Limb (tissue), 2 donors: ENCODE results near the gene FRMD4A.

Experiments
- DNase-seq, 2 donors: peaks; one replicate each; pipeline ENCODE4 v3.0.0-alpha.2; 2016; ENCODE audit errors: extremely low spot score in 2 of 2

The FRMD4A gene

GRCh38 chr10:13658871-13659685, 671.6 kb downstream of the FRMD4A start:
- no peak for DNase-seq

GRCh38 chr10:13658264-13658663, 672.5 kb downstream of the FRMD4A start:
- no peak for DNase-seq

- DNase-seq = no peak
Measured at GRCh38 chr10:13657101-13657680, 673.5 kb downstream of the FRMD4A start.

- DNase-seq = no peak
Measured at GRCh38 chr10:13656337-13657100, 674.2 kb downstream of the FRMD4A start.

GRCh38 chr10:13654846-13655245, 675.9 kb downstream of the FRMD4A start:
- no peak for DNase-seq

GRCh38 chr10:13654118-13654830, 676.5 kb downstream of the FRMD4A start:
- DNase-seq = no peak

- no peak for DNase-seq
Measured at GRCh38 chr10:13652860-13653259, 677.9 kb downstream of the FRMD4A start.

GRCh38 chr10:13651969-13652720, 678.6 kb downstream of the FRMD4A start:
- DNase-seq = no peak

GRCh38 chr10:13650961-13651360, 679.8 kb downstream of the FRMD4A start:
- no peak for DNase-seq

GRCh38 chr10:13649844-13650520, 680.7 kb downstream of the FRMD4A start:
- no peak for DNase-seq

- DNase-seq = no peak
Measured at GRCh38 chr10:13648425-13648824, 682.3 kb downstream of the FRMD4A start.

GRCh38 chr10:13644866-13645265, 685.9 kb downstream of the FRMD4A start:
- DNase-seq = no peak

GRCh38 chr10:13643016-13643415, 687.7 kb downstream of the FRMD4A start:
- no peak for DNase-seq

GRCh38 chr10:13642293-13642692, 688.4 kb downstream of the FRMD4A start:
- no peak for DNase-seq

GRCh38 chr10:13637894-13638293, 692.8 kb downstream of the FRMD4A start:
- DNase-seq = no peak

GRCh38 chr10:13637303-13637856, 693.3 kb downstream of the FRMD4A start:
- DNase-seq = no peak

GRCh38 chr10:13636776-13637175, 693.9 kb downstream of the FRMD4A start:
- no peak for DNase-seq

- DNase-seq = peak in 1 of 2 donors; percentile 32
Measured at GRCh38 chr10:13634207-13634606, 696.5 kb downstream of the FRMD4A start.

- peak; percentile 80 to 94 for DNase-seq
Measured at GRCh38 chr10:13633689-13634088, 697.0 kb downstream of the FRMD4A start.

- peak in 1 of 2 donors; percentile 71 for DNase-seq
Measured at GRCh38 chr10:13632884-13633440, 697.8 kb downstream of the FRMD4A start.
